CD1c-positive myeloid dendritic cell (primary cell): ENCODE results near the gene TMEM151A.
"Not testable (repeated sequence)": the region's sequence is repeated elsewhere in the genome, so short reads cannot be mapped to it uniquely, and the experiment has no call there.

ENCODE experiments used
- DNase-seq: peaks from one replicate; pipeline ENCODE4 v3.0.0-alpha.2; 2016; ENCODE audit errors: extremely low spot score

The TMEM151A gene

GRCh38 chr11:66291706-66292542, at the start of gene TMEM151A:
TSS of gene TMEM151A (plus strand) at chr11:66291894. CDS start at chr11:66292014, 120 bp downstream.
- peak; percentile 33 for DNase-seq

GRCh38 chr11:66242095-66242765, 49.5 kb upstream of the TMEM151A start:
- DNase-seq = no peak

GRCh38 chr11:66243782-66244535, 47.7 kb upstream of the TMEM151A start:
- DNase-seq = no peak

- no peak for DNase-seq
Observed at GRCh38 chr11:66247295-66247694, 44.4 kb upstream of the TMEM151A start.

GRCh38 chr11:66247801-66248200, 43.9 kb upstream of the TMEM151A start:
- DNase-seq = no peak

- DNase-seq = no peak
Observed at GRCh38 chr11:66248903-66249302, 42.8 kb upstream of the TMEM151A start.

GRCh38 chr11:66251809-66252208, 39.9 kb upstream of the TMEM151A start:
- no peak for DNase-seq

GRCh38 chr11:66253081-66253480, 38.6 kb upstream of the TMEM151A start:
- not testable (repeated sequence) for DNase-seq

GRCh38 chr11:66258473-66258893, 33.2 kb upstream of the TMEM151A start:
- DNase-seq = no peak

- no peak for DNase-seq
Observed at GRCh38 chr11:66259225-66259624, 32.5 kb upstream of the TMEM151A start.

- DNase-seq = no peak
Observed at GRCh38 chr11:66259956-66260355, 31.7 kb upstream of the TMEM151A start.

- no peak for DNase-seq
Observed at GRCh38 chr11:66261578-66261977, 30.1 kb upstream of the TMEM151A start.

GRCh38 chr11:66262191-66262590, 29.5 kb upstream of the TMEM151A start:
- DNase-seq = no peak

- DNase-seq = no peak
Observed at GRCh38 chr11:66262696-66263095, 29.0 kb upstream of the TMEM151A start.

GRCh38 chr11:66263231-66263630, 28.5 kb upstream of the TMEM151A start:
- no peak for DNase-seq

GRCh38 chr11:66263785-66264184, 27.9 kb upstream of the TMEM151A start:
- DNase-seq = no peak

GRCh38 chr11:66264383-66264782, 27.3 kb upstream of the TMEM151A start:
- DNase-seq = no peak

- peak; percentile 14 for DNase-seq
Observed at GRCh38 chr11:66264914-66265313, 26.8 kb upstream of the TMEM151A start.

GRCh38 chr11:66265531-66266377, 25.9 kb upstream of the TMEM151A start:
- DNase-seq = no peak

GRCh38 chr11:66266378-66267038, 25.2 kb upstream of the TMEM151A start:
- DNase-seq = no peak

- DNase-seq = no peak
Observed at GRCh38 chr11:66267039-66267378, 24.7 kb upstream of the TMEM151A start.
